MG63 (cell line): ENCODE results near the gene FNDC1. TPM values are rescaled to one million over a fixed set of nuclear protein-coding genes. Genes with fewer than 3 reads are reported as not detected.
"Not testable (repeated sequence)": the region's sequence is repeated elsewhere in the genome, so short reads cannot be mapped to it uniquely, and the experiment has no call there.

Source experiments
- DNase-seq: peaks from one replicate; pipeline ENCODE4 v3.0.0-alpha.2; 2020
- H3K27me3 ChIP-seq: fragments of 250-450 bp; sonication (Bioruptor Pico); 2 replicates; pipeline ENCODE4 v1.5.1; 2020; ENCODE audit warnings: mild to moderate bottlenecking, moderate library complexity
- H3K36me3 ChIP-seq: fragments of 250-450 bp; sonication (Bioruptor Pico); 2 replicates; pipeline ENCODE4 v1.5.1; 2020; ENCODE audit warnings: mild to moderate bottlenecking, moderate library complexity
- H3K4me3 ChIP-seq: fragments of 250-450 bp; sonication (Bioruptor Pico); 2 replicates; pipeline ENCODE4 v1.5.1; 2020; ENCODE audit warnings: mild to moderate bottlenecking, moderate library complexity
- H3K9me3 ChIP-seq: fragments of 250-450 bp; sonication (Bioruptor Pico); 2 replicates; pipeline ENCODE4 v1.5.1; 2020; ENCODE audit warnings: mild to moderate bottlenecking, moderate library complexity
- total RNA-seq: library from RNA; depleted of rRNA; stranded (reverse); fragments of >200 nt; shearing (Covaris generic); gene quantifications from 2 replicates; pipeline ENCODE4 v1.2.3, GENCODE V29; 2014; ENCODE audit warnings: low replicate concordance; rRNA removed

Gene FNDC1
- total RNA-seq, result 0.05 TPM in 1 of 2 replicates, not detected in the other

DNA sequence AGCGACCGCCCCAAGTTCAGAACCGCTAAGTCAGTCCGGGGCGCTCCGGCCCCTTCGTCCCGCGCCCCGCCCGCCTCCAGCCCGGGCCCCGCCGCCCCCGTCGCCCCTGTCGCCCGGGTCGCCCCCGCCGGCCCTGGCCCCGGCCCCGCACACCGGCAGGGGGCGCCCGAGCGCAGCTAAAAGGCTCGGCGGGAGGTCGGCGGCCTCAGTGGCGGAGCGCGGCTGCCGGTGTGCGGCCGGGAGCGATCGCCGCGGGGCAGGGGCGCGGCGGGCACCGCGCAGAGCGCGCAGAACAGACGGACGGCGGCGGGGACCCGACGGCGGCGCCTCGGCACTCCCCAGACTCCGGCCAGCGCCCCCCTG, at the start of gene FNDC1:
FNDC1 (plus strand) TSS at position 208 of the 363 bp plus-strand sequence. CDS start 197 bp downstream, outside the sequence.
- no peaks in the 10 kb centered on the region for H3K9me3 ChIP-seq
- H3K36me3 ChIP-seq, result no peaks in the 10 kb centered on the region
- peaks cover 11% of the 10 kb centered on the region; the same call in 1 of the 2 replicates for H3K27me3 ChIP-seq
- DNase-seq, result peak; percentile 33
- H3K4me3 ChIP-seq, result peak within 1 kb of the TSS; percentile 43

GRCh38 chr6:159119791-159120190, 49.4 kb upstream of the FNDC1 start:
- Histone ChIP-seq H3K4me3 (no peak overlapping the region), H3K9me3 (no peaks in the 10 kb centered on the region), H3K27me3 (no peaks in the 10 kb centered on the region), H3K36me3 (no peaks in the 10 kb centered on the region)
- DNase-seq, result no peak

GRCh38 chr6:159121486-159121885, 47.7 kb upstream of the FNDC1 start:
- Histone ChIP-seq H3K4me3 (no peak overlapping the region), H3K36me3 (no peaks in the 10 kb centered on the region), H3K9me3 (no peaks in the 10 kb centered on the region), H3K27me3 (no peaks in the 10 kb centered on the region)
- DNase-seq, result no peak

DNA sequence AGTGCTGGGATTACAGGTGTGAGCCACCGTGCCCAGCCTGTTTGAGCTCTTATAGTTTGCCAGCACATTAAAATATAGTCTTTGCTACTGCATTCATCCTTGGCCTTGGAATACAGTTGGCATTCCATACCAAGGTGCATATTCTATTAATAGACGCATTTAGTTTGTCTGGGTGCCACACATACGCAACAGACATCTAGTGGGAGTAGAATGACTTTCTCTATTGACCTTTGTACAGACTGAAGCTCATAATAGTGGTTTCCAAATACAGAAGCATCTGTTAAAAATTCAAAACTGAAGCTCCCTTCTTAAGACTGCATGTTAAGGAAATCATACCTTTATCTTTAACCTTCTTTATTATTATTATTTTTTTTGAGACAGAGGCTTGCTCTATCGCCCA, 46.7 kb upstream of the FNDC1 start:
- Histone ChIP-seq H3K9me3 (no peaks in the 10 kb centered on the region), H3K4me3 (no peak overlapping the region), H3K36me3 (no peaks in the 10 kb centered on the region), H3K27me3 (no peaks in the 10 kb centered on the region)
- no peak for DNase-seq

DNA sequence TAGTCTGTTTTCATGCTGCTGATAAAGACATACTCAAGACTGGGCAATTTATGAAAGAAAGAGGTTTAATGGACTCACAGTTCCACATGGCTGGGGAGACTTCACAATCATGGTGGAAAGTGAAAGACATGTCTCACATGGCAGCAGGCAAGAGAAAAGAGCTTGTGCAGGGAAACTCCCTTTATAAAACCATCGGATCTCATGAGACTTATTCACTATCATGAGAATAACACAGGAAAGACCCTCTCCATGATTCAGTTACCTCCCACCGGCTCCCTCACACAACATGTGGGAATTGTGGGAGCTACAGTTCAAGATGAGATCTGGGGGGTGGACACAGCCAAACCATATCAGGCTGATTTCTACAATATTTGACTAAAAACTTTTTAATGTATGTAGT, 45.4 kb upstream of the FNDC1 start:
- H3K36me3 ChIP-seq, H3K9me3 ChIP-seq, DNase-seq, H3K27me3 ChIP-seq, H3K4me3 ChIP-seq: not testable (repeated sequence)

GRCh38 chr6:159125014-159125609, 44.1 kb upstream of the FNDC1 start:
- H3K9me3 ChIP-seq, result no peaks in the 10 kb centered on the region
- no peaks in the 10 kb centered on the region for H3K36me3 ChIP-seq
- H3K4me3 ChIP-seq, result no peak overlapping the region
- no peaks in the 10 kb centered on the region for H3K27me3 ChIP-seq
- no peak for DNase-seq

DNA sequence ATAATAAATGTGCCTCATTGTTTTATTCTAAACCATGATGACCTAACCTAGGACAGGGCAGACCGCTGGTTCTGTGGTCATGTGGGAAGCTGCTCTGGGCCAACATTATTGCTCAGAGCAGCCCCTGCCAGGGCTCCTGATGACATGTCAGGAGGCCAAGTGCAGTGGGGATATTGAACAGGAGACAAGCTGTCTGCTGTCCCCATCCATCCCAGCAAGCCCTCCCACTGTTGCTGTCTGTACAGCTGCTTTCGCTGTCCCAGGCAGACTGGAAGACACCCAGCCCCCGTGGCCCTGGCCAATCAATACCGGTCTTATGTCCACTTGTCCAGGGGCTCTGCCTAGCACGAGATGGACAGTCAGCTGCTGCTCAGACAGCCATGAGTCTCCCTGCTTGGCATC, 43.2 kb upstream of the FNDC1 start:
- H3K9me3 ChIP-seq, result no peaks in the 10 kb centered on the region
- no peaks in the 10 kb centered on the region for H3K27me3 ChIP-seq
- H3K4me3 ChIP-seq, result no peak overlapping the region
- DNase-seq, result peak; percentile 80
- no peaks in the 10 kb centered on the region for H3K36me3 ChIP-seq

- H3K27me3 ChIP-seq, result no peaks in the 10 kb centered on the region
- H3K9me3 ChIP-seq, result no peaks in the 10 kb centered on the region
- H3K4me3 ChIP-seq, result no peak overlapping the region
- no peaks in the 10 kb centered on the region for H3K36me3 ChIP-seq
- no peak for DNase-seq
These were observed 42.6 kb upstream of the FNDC1 start for GRCh38 chr6:159126590-159126989.

GRCh38 chr6:159127701-159128100, 41.5 kb upstream of the FNDC1 start:
- no peaks in the 10 kb centered on the region for H3K27me3 ChIP-seq
- no peak for DNase-seq
- H3K36me3 ChIP-seq, result no peaks in the 10 kb centered on the region
- no peaks in the 10 kb centered on the region for H3K9me3 ChIP-seq
- no peak overlapping the region for H3K4me3 ChIP-seq

GRCh38 chr6:159128978-159129377, 40.2 kb upstream of the FNDC1 start:
- Histone ChIP-seq H3K27me3 (no peaks in the 10 kb centered on the region), H3K36me3 (no peaks in the 10 kb centered on the region), H3K4me3 (no peak overlapping the region), H3K9me3 (no peaks in the 10 kb centered on the region)
- no peak for DNase-seq

DNA sequence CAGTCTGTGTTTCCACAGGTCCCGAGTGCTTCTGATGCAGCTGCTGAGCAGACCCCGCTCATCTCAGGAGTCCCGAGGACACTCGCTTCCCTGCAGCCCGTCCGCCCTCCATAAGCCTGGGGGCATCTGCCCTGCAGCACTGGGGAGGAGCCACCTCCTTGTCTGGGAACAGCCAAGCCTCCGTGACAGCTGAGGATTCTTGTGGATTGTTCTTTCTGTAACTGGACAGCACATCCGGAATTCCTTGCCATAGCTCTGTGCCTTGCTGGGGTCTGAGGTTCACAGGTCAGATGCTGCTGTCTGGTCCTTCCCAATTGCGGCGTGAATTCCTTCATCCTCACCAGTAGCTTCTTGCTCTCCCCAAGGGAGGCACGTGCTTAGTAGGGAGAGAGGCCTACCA, 38.4 kb upstream of the FNDC1 start:
- DNase-seq, result no peak
- Histone ChIP-seq H3K36me3 (no peaks in the 10 kb centered on the region), H3K9me3 (no peaks in the 10 kb centered on the region), H3K27me3 (peaks cover 4% of the 10 kb centered on the region; the same call in 1 of the 2 replicates), H3K4me3 (no peak overlapping the region)

DNA sequence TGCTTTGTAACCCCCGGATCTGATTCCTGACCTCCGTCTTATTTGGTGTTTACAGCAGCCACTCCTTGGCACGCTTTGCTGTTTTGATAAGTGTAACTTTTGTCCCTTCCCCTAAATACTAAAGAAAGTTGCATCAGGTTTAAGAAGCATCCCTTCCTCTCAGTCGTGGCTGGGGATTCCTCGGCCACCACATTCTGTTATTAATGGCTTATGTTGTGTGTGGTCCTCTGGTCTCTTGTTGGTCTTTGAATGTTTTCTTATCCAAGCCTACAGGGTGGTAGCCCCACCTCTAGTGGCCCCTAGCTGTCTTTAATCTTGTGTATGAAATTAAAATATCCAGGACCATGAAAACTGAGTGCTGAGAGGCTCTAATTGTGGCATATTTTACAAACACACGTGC, 37.5 kb upstream of the FNDC1 start:
- no peak for DNase-seq
- Histone ChIP-seq H3K27me3 (peaks cover 4% of the 10 kb centered on the region; the same call in 1 of the 2 replicates), H3K4me3 (no peak overlapping the region), H3K9me3 (no peaks in the 10 kb centered on the region), H3K36me3 (no peaks in the 10 kb centered on the region)

- no peaks in the 10 kb centered on the region for H3K9me3 ChIP-seq
- H3K4me3 ChIP-seq, result no peak overlapping the region
- peaks cover 4% of the 10 kb centered on the region; the same call in 1 of the 2 replicates for H3K27me3 ChIP-seq
- H3K36me3 ChIP-seq, result no peaks in the 10 kb centered on the region
- no peak for DNase-seq
These were observed 36.5 kb upstream of the FNDC1 start for GRCh38 chr6:159132664-159133063.

DNA sequence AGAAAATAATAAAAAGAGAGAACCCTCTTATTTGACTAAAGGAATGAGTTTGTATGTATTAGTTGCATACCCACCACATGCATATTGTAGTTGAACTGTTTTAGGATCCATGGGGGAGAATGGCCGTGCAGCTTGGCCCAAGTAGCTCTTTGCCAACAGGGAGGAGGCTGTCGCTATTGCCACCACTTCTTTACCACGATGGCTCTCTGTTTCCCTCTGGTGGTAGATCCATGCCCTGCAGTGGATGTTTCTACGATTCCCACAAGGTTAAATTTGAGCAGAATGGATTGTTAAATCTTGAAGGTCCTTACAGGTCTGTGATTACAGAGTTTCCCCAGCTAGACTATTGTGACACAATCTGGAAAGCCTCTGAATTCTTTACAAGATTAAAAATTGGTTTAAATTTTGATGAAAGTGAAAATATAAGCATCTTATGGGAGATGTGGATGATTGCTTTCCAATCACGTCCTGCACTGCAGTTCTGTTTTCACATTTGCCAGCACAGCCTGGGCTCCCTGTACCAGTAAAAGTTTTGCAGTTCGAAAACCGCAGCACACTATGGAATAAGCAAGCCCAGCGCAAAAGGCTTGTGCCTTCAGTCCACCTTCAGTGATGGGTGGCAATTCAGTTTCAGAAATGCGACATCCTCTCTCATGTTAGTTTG, 34.4 kb upstream of the FNDC1 start:
- Histone ChIP-seq H3K4me3 (no peak overlapping the region), H3K36me3 (no peaks in the 10 kb centered on the region), H3K27me3 (peaks cover 4% of the 10 kb centered on the region; the same call in 1 of the 2 replicates), H3K9me3 (no peaks in the 10 kb centered on the region)
- peak; percentile 34 for DNase-seq

- Histone ChIP-seq H3K9me3 (no peaks in the 10 kb centered on the region), H3K4me3 (no peak overlapping the region), H3K36me3 (no peaks in the 10 kb centered on the region), H3K27me3 (peaks cover 4% of the 10 kb centered on the region; the same call in 1 of the 2 replicates)
- DNase-seq, result no peak
These were observed 31.5 kb upstream of the FNDC1 start for GRCh38 chr6:159137676-159138075.

DNA sequence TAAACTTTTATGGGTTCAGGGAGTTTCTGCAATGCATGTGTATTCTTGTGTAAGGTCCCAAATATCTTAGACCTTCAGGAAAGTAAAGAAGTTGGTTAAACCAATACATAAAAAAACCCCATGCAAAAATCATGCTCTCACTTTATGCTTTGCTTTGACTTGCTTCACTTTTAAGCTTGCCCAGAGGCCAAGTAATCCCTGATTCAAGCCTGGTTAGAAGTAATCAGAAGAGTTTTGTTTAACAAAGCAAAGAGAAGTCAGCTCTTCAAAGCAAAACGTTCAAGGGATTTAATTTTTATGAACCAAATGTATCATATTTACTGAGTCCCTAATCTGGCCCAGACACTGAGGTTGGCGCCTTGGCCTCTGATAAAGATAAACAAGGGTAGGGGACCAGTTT, 26.7 kb upstream of the FNDC1 start:
- peaks cover 10% of the 10 kb centered on the region for H3K27me3 ChIP-seq
- no peaks in the 10 kb centered on the region for H3K9me3 ChIP-seq
- no peaks in the 10 kb centered on the region for H3K36me3 ChIP-seq
- DNase-seq, result no peak
- no peak overlapping the region for H3K4me3 ChIP-seq

DNA sequence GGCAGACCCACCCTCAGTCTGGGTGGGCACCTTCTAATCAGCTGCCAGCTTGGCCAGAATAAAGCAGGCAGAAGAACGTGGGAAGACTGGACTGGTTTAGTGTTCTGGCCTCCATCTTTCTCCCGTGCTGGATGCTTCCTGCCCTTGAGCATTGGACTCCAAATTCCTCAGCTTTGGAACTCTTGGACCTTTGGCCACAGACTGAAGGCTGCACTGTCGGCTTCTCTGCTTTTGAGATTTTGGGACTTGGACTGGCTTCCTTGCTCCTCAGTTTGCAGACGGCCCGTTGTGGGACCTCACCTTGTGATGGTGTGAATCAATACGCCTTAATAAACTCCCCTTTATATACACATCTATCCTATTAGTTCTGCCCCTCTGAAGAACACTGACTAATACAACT, 20.6 kb upstream of the FNDC1 start:
- Histone ChIP-seq H3K27me3 (peaks cover 10% of the 10 kb centered on the region), H3K4me3 (no peak overlapping the region), H3K36me3 (no peaks in the 10 kb centered on the region), H3K9me3 (no peaks in the 10 kb centered on the region)
- no peak for DNase-seq

- DNase-seq, result no peak
- H3K4me3 ChIP-seq, result no peak overlapping the region
- no peaks in the 10 kb centered on the region for H3K36me3 ChIP-seq
- peaks cover 9% of the 10 kb centered on the region for H3K27me3 ChIP-seq
- H3K9me3 ChIP-seq, result no peaks in the 10 kb centered on the region
These were observed 19.6 kb upstream of the FNDC1 start for GRCh38 chr6:159149641-159150040.
